Esophagus muscularis mucosa (tissue), 3 donors: ENCODE data around the gene HSPB6.

Experiments
- POLR2A ChIP-seq: fragments of 450-650 bp; IDR thresholded peaks from one replicate; pipeline ENCODE4 v1.6.1; 2017; ENCODE audit warnings: antibody characterized with exemption, moderate library complexity, mild to moderate bottlenecking, low read depth
- POLR2AphosphoS5 ChIP-seq, 2 donors: sonication (generic); formaldehyde crosslinking; IDR thresholded peaks; one replicate each; pipeline ENCODE4 v1.6.1; 2017; ENCODE audit warnings: antibody characterized with exemption in 2 of 2
- TF ChIP-seq, protein P1 (sequence below), 3 experiments: fragments of 200-600 bp in 2 of 3; fragments of 450-650 bp in 1 of 3; sonication (generic) in 2 of 3; IDR thresholded peaks; one replicate each; pipeline ENCODE4 v1.5.1; 2017 to 2019; ENCODE audit warnings: antibody characterized with exemption in 3 of 3, mild to moderate bottlenecking in 2 of 3, moderate library complexity in 1 of 3

DNA sequence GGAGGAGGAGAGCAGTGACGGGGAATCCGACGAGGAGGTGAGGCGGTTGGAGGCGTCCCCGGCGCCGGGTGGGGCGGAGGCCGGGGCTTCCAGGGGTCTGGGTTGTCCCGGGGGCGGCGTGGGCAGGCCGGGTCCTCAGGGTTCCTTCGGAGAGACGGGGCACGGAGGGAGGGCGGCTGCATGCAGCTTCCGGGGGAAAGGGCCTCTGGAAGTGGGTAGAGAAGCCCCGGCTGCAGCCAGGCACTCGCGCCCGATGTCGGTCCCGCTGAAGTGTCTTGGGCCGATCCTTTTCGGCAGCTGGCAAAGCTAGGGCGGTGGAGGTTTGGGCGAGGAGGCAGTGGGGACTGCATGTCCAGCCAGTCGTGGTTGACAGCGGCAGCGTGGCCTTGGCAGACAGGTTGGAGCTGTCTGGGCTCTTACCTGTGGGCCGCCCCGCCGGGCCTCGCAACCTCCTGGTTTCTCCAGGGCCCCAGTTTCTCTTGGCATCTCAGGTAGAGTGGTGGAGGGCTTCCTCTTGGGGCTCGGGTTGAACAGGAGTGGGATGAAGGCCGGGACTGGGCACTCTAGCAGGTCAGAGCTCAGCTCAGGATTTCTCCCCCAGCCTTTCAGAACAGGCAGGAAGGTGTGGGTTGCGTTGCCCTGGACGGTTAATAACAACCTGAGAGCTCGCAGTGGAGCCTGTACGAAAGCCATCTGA, 38.3 kb downstream of the HSPB6 start:
- TF ChIP-seq POLR2AphosphoS5 (IDR thresholded peaks at IDR 0.05) (no peak), POLR2A (no peak)
- TF ChIP-seq, protein P1, sequence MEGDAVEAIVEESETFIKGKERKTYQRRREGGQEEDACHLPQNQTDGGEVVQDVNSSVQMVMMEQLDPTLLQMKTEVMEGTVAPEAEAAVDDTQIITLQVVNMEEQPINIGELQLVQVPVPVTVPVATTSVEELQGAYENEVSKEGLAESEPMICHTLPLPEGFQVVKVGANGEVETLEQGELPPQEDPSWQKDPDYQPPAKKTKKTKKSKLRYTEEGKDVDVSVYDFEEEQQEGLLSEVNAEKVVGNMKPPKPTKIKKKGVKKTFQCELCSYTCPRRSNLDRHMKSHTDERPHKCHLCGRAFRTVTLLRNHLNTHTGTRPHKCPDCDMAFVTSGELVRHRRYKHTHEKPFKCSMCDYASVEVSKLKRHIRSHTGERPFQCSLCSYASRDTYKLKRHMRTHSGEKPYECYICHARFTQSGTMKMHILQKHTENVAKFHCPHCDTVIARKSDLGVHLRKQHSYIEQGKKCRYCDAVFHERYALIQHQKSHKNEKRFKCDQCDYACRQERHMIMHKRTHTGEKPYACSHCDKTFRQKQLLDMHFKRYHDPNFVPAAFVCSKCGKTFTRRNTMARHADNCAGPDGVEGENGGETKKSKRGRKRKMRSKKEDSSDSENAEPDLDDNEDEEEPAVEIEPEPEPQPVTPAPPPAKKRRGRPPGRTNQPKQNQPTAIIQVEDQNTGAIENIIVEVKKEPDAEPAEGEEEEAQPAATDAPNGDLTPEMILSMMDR (IDR thresholded peaks at IDR 0.05) = no peak
